ENCODE measurements around the gene SETD9.

GRCh38 chr5:56896763-56897162, 12.6 kb upstream of the SETD9 start:
- TF ChIP-seq CTCF (IDR thresholded peaks at IDR 0.05): no peak
- no peak for TF ChIP-seq POLR2A (IDR thresholded peaks at IDR 0.05)

Measured in esophagus squamous epithelium (tissue), 4 donors.